Measurements from ENCODE around the gene CATSPER4. TPM values are rescaled to one million over a fixed set of nuclear protein-coding genes. Genes with fewer than 3 reads are reported as not detected.

Gene CATSPER4
- total RNA-seq, 1 experiment from 2014 or later, result 0.35 TPM

GRCh38 chr1:26184086-26184485 is 6.3 kb upstream of the CATSPER4 start (continued):
- TF ChIP-seq AR (CRISPR knock-in tag; IDR thresholded peaks at IDR 0.05), result no peak

GRCh38 chr1:26184883-26185282 is 5.5 kb upstream of the CATSPER4 start:
- no peaks in the 10 kb centered on the region for H3K9me3 Mint-ChIP-seq
- CTCF ChIA-PET, result interaction anchor here (2.2 kb wide), 1 partner anchor 15 kb away, joined by 7 read pairs; the partner anchor contains the start of gene ZNF593

More at GRCh38 chr1:26184883-26185282, 5.5 kb upstream of the CATSPER4 start:
- Mint-ChIP-seq H3K4me1 (peaks cover under 1% of the 10 kb centered on the region), H3K27me3 (ENCODE audit: low read depth) (no peaks in the 10 kb centered on the region), H3K36me3 (peaks cover 5% of the 10 kb centered on the region; the same call in 1 of the 2 replicates), H3K4me3 (no peak overlapping the region), H3K27ac (no peak overlapping the region)
- DNase-seq (ENCODE audit: low spot score), result no peak
- ATAC-seq, result no peak
- TF ChIP-seq ZSCAN18 (CRISPR knock-in tag; IDR thresholded peaks at IDR 0.05) (no peak), ZNF232 (CRISPR knock-in tag; IDR thresholded peaks at IDR 0.05) (no peak), JUN (CRISPR knock-in tag; IDR thresholded peaks at IDR 0.05) (no peak), CREM (CRISPR knock-in tag; IDR thresholded peaks at IDR 0.05) (no peak), GRHL2 (CRISPR knock-in tag; IDR thresholded peaks at IDR 0.05; ENCODE audit: insufficient replicate concordance, severe bottlenecking) (no peak), CTCF (IDR thresholded peaks at IDR 0.05) (no peak), IRF2 (CRISPR knock-in tag; IDR thresholded peaks at IDR 0.05; ENCODE audit: borderline replicate concordance, low read depth) (no peak), OVOL2 (CRISPR knock-in tag; IDR thresholded peaks at IDR 0.05; ENCODE audit: borderline replicate concordance) (no peak), ZNF263 (CRISPR knock-in tag; IDR thresholded peaks at IDR 0.05; ENCODE audit: low read depth) (no peak), CDX4 (CRISPR knock-in tag; IDR thresholded peaks at IDR 0.05; ENCODE audit: borderline replicate concordance) (no peak), SMAD3 (CRISPR knock-in tag; IDR thresholded peaks at IDR 0.05; ENCODE audit: borderline replicate concordance) (no peak), ZMAT4 (CRISPR knock-in tag; IDR thresholded peaks at IDR 0.05) (no peak), PRDM15 (CRISPR knock-in tag; IDR thresholded peaks at IDR 0.05) (no peak), ZNF317 (CRISPR knock-in tag; IDR thresholded peaks at IDR 0.05; ENCODE audit: borderline replicate concordance, low read depth) (no peak), USF2 (CRISPR knock-in tag; IDR thresholded peaks at IDR 0.05) (no peak), ZNF425 (CRISPR knock-in tag; conservative IDR thresholded peaks at IDR 0.05) (no peak), MYBL2 (CRISPR knock-in tag; IDR thresholded peaks at IDR 0.05) (no peak), TEAD1 (CRISPR knock-in tag; IDR thresholded peaks at IDR 0.05) (no peak), ATF2 (CRISPR knock-in tag; IDR thresholded peaks at IDR 0.05; ENCODE audit: borderline replicate concordance, low read depth) (no peak)
- POLR2A ChIA-PET, result interaction anchor here (0.6 kb wide), 1 partner anchor 49 kb away, joined by 3 read pairs; the partner anchor contains the start of gene CEP85
